ENCODE results near the gene GRM8.

The GRM8 gene

GRCh38 chr7:127146746-127147536 lies 105.8 kb downstream of the GRM8 start:
- no peak for DNase-seq (ENCODE audit: low read depth)

GRCh38 chr7:127137146-127137545 lies 115.6 kb downstream of the GRM8 start:
- DNase-seq (ENCODE audit: low read depth), result no peak

GRCh38 chr7:127135871-127136485 lies 116.8 kb downstream of the GRM8 start:
- DNase-seq (ENCODE audit: low read depth), result no peak

GRCh38 chr7:127123220-127123619 lies 129.5 kb downstream of the GRM8 start:
- no peak for DNase-seq (ENCODE audit: low read depth)

- no peak for DNase-seq (ENCODE audit: low read depth)
Measured at GRCh38 chr7:127119517-127119916, 133.2 kb downstream of the GRM8 start.

GRCh38 chr7:127114742-127115265 lies 137.9 kb downstream of the GRM8 start:
- no peak for DNase-seq (ENCODE audit: low read depth)

GRCh38 chr7:127107601-127108007 lies 145.1 kb downstream of the GRM8 start:
- DNase-seq (ENCODE audit: low read depth), result peak; percentile 2

- no peak for DNase-seq (ENCODE audit: low read depth)
Measured at GRCh38 chr7:127093340-127093739, 159.4 kb downstream of the GRM8 start.

- no peak for DNase-seq (ENCODE audit: low read depth)
Measured at GRCh38 chr7:127091620-127092019, 161.1 kb downstream of the GRM8 start.

- no peak for DNase-seq (ENCODE audit: low read depth)
Measured at GRCh38 chr7:127089146-127089545, 163.6 kb downstream of the GRM8 start.

- DNase-seq (ENCODE audit: low read depth), result no peak
Measured at GRCh38 chr7:127081539-127081938, 171.2 kb downstream of the GRM8 start.

GRCh38 chr7:127080576-127080975 lies 172.2 kb downstream of the GRM8 start:
- DNase-seq (ENCODE audit: low read depth), result no peak

GRCh38 chr7:127066974-127067373 lies 185.8 kb downstream of the GRM8 start:
- no peak for DNase-seq (ENCODE audit: low read depth)

- no peak for DNase-seq (ENCODE audit: low read depth)
Measured at GRCh38 chr7:127059475-127059874, 193.3 kb downstream of the GRM8 start.

- DNase-seq (ENCODE audit: low read depth), result no peak
Measured at GRCh38 chr7:127057918-127058317, 194.8 kb downstream of the GRM8 start.

- DNase-seq (ENCODE audit: low read depth), result no peak
Measured at GRCh38 chr7:127056202-127056601, 196.5 kb downstream of the GRM8 start.

- DNase-seq (ENCODE audit: low read depth), result no peak
Measured at GRCh38 chr7:127047521-127047920, 205.2 kb downstream of the GRM8 start.

GRCh38 chr7:127041689-127042452 lies 210.9 kb downstream of the GRM8 start:
- no peak for DNase-seq (ENCODE audit: low read depth)

GRCh38 chr7:127040042-127040441 lies 212.7 kb downstream of the GRM8 start:
- DNase-seq (ENCODE audit: low read depth), result no peak

- DNase-seq (ENCODE audit: low read depth), result no peak
Measured at GRCh38 chr7:127039541-127039940, 213.2 kb downstream of the GRM8 start.

GRCh38 chr7:127035203-127035849 lies 217.4 kb downstream of the GRM8 start:
- DNase-seq (ENCODE audit: low read depth), result no peak

GRCh38 chr7:127034186-127034806 lies 218.4 kb downstream of the GRM8 start:
- no peak for DNase-seq (ENCODE audit: low read depth)
